GM18861 (cell line): ENCODE results near the gene MITF.

Source experiments
- ATAC-seq: cut with Tn5 transposase; IDR thresholded peaks from one replicate; pipeline ENCODE4 v1.9.1; 2021; ENCODE audit not compliant: unreplicated experiment

MITF gene, protein sequence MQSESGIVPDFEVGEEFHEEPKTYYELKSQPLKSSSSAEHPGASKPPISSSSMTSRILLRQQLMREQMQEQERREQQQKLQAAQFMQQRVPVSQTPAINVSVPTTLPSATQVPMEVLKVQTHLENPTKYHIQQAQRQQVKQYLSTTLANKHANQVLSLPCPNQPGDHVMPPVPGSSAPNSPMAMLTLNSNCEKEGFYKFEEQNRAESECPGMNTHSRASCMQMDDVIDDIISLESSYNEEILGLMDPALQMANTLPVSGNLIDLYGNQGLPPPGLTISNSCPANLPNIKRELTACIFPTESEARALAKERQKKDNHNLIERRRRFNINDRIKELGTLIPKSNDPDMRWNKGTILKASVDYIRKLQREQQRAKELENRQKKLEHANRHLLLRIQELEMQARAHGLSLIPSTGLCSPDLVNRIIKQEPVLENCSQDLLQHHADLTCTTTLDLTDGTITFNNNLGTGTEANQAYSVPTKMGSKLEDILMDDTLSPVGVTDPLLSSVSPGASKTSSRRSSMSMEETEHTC

DNA sequence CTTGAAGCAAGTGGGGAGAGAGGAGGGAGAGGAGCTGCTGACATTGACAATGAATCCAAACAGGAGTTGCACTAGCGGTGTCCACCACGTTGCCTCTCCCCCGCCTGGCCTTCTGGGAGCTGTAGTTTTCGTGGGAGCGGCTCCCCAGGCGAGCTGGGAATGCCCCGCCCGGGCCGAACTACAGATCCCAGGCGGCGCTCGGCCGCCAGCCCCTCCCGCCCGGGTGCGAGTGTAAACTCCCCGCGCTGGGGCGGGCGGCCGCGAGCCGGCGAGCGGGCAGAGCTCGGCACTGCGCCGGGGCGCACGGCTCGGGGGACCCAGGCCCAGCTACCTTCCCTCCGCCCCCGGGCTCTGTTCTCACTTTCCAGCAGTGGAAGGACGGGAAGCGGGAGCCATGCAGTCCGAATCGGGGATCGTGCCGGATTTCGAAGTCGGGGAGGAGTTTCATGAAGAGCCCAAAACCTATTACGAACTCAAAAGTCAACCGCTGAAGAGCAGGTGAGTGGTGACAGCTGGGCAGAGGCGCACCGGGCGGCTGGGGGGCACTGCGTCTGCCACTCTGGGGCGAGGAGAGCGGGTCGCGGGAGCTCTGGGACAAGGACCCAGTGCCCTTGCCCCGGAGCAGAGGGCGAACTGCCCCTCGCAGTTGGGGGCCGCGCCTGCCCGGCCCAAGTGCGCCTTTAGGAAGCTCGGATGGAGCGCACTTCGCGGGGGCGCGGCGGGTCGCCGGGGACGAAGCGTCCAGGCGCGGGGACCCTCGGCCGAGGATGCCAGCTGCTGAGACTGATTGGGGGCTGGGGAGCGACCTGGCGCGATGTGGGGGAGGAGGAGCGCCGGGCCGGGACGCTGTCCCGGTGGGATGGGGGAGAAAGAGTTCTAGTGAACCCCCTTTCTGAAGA is at the start of gene MITF:
Gene MITF (plus strand): TSS at position 261 of the 899 bp plus-strand sequence. CDS start 134 bp downstream, at position 395.
- peak; percentile 98 for ATAC-seq

DNA sequence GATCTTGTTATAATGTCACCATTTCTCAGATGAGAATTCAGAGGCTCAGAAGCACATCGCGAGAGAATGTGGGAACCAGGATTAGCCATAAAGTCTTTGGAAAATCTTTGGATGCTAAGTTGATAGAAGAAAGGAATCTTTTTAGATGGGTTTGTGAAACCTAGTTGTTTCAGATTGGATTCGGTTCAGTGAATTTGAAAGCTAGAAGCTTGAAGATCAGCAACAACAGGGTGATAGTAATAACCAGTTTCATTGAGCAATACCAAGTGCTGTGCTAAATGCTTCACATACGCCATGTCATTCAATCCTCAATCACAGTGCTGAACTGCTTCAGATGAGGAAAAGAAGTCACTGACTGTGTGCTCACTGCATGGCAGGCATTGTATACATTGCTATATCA is 47.4 kb upstream of the MITF start:
- ATAC-seq, result no peak

DNA sequence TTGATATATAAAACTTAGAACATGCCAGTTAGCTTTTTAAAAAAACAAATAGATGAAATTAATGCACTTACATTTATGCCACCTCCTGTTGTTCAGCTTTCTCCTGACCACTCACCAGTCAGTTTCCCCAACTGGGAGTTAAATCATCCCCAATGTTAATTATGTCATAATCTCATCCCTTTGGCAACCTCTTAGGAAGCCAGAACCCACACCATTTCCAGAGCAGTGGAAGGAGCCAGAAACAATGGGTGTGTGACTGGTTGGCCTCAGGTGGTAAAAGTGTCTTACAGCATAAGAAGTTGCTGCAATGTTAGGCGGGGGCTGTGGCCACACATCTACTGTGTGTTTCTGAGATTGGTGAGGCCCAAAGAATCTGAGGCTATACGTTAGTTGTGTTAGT is 46.5 kb upstream of the MITF start:
- ATAC-seq, result no peak

DNA sequence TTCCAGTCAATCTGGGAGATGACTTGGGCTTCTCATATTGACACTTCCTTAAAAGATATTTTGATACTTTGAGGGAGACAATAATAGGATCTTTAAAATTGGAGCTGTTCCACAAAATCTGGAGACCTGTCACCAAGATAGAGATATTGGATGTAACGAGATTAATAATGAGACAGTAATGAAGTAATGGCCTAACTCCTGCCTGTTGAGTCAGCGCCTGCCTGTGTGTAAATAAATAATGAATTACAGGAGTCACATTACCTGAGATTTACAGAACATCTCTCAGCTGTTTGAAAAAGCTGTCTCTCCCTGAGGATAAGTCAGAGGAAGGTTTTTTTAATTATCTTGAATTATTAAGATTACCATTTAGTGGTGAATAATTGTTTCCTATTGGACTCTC is 43.8 kb upstream of the MITF start:
- ATAC-seq, result no peak

DNA sequence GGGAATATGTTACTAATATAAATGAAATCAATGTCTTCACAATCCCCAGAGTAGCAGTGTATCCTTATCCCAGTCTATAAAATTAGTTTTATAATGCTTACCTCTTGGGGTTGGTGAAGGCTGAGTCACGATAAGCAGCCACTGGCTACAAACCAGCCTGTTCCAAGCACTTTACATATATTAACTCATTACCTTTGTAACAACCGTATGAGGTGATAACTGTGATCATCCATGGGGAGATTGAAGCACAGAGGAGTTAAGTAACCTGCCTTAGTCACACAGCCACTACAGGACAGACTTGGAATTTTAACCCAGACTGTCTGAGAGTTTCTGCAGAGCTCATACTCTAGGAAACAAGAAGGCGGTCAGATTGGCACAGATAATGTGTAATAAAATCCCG is 43.3 kb upstream of the MITF start:
- no peak for ATAC-seq

DNA sequence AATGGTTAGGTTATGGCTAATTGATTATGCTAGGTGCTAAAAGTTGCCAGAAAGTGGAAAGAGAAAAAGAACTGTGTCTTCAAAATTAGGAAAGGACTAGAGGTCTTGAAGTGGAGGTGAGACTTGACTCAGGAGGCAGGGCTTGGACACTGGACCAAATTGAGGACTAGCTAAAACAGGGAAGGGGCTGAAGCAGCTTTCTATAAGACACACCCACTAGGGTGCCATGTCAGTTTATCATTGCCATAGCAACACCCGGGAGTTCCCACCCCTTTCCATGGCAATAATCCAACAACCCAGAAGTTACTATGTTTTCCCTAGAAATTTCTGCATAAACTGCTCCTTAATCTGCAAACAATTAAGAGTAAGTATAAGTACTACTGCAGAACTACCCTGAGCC is 42.9 kb upstream of the MITF start:
- ATAC-seq, result no peak

DNA sequence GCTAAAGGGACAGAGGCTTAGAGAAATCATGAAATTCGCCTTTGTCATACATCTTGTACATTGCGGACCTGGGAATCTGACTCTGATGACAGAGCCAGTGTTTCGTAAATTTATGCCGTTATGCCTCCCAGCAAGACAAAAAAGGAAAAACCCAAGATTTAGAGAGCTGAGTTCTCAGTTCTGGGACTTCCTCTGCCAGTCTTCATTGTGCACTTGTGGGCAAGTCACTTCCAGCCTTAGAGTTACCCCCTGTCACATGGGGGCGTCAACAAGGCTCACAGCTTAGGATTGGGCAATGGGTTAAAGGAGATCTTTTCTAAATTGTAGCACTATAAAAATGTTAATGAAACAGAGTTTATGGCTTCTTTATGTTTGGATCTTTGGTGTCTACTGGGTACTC is 41.9 kb upstream of the MITF start:
- ATAC-seq, result no peak

DNA sequence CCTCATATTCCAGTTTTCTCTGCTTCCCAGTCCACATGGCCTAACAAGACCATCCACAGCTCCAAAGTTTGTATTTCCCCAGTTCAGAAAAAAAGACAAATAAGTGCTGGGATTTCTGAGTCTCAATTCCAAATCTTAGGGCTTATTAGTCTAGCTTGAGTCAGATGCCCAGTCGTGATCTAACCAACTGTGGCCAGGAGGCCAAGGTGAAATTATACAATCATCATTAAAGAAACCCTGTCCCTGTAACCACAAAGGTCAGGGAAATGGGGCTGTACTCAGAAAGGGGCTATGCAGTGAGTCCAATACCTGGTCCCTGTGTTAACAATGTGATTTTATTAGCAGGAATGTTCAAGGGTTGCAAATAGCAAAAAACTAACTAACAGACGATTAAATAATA is 40.5 kb upstream of the MITF start:
- ATAC-seq, result no peak

DNA sequence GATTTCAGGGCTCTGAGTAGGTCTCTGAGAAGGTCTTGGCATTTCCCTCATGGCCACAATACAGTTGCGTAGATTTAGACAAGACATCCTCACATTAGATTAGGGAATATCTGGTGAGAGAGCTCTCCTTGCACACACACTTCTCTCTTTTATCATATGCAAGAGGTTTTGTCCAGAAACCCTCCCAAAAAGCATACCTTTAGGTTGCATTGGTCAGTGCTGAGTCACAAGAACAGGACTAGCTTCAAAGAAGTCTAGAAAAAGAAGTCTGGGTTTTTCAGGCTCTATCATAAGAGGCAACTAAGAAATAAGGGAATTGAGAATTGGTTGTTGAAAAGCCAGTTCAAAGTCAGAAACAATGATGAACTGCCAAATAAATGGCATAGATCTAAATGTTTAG is 40.1 kb upstream of the MITF start:
- ATAC-seq, result no peak

DNA sequence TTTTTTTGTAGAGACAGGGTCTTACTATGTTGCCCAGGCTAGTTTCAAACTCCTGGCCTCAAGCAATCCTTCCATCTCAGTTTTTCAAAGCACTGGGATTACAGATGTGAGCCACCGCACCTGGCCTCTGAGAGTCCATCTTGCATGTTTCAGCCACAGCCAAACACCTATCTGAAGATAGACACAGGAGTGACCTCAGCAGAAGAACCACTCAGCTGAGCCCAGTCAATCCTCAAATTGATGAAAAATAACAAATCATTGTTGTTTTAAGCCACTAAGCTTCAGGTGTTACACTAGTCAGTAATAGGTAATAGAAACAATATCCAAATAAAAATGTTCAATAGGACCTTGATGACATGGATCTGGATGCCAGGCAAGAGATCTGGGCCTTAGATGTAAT is 38.3 kb upstream of the MITF start:
- no peak for ATAC-seq

DNA sequence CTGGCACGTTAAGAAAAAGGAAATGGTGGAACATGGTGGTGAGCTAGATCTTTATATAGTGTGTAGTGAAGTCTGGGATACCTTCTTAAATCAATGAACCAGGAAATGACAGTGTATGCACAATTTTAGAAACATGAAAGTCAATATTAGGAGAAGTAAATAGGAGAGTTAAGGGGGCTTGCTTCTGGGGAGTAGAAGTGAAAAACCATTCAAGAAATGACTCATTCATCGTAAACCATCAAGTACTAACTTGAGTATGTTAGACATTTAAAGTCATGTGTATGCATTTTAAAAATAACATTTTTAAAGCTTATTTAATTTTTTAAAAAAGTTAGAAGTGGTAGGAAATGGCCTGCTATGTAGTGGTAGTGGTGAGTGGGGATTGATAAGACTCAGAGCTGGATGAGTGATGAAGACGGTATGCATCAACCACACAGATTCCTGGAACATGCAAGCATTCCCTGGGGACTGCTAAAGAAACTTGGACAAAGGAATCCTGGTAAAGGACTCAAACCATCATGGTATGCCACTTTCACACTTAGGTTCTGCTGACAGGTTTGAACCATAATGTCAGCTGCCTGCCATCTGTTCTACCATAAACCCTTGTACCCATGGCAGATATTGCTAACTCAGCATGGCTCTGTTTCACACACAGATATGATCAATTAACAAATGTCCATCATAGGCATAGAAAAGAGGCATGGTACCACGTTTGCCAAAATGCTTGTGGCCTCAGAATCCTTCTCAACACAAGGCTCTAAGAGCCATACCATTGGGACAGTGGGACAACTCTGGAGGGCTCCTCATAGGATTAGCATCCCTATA is 28.9 kb upstream of the MITF start:
- peak; percentile 62 for ATAC-seq

DNA sequence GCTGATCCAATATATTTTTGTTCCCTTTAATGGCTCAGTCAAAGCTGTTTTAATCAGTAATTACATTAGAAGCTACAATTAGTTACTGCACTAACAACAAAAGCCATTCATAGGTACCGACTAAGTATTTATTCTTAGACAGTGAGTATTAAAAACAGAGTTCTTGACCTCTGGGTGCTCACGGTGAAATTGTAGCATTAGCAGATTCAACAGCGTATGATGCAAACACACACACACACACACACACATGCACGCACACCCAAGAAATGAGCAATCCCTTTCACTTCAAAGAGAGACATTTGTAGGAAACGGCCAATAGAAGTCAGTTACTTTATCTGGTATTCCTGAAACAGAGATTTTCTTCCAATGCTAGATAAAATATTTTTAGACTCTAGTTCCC is 27.0 kb upstream of the MITF start:
- ATAC-seq, result no peak

DNA sequence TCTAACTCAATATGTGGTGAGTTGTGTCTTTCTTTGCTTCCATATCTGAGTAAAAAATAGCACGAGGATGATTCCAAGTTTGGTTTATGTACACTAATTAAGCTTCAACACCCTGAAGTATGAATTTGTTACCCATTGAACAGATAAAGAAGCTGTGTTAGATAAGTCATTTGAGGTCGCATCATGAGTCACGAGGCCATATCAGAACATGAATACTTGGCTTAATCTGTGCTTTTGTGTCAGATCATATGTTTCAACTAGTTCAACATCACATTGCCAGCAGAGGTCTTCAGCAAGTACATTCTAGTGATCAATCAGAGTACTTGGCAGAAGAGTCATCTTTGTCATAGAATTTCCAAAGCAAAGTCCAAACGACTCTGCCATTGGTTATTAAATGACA is 26.3 kb upstream of the MITF start:
- ATAC-seq, result no peak

DNA sequence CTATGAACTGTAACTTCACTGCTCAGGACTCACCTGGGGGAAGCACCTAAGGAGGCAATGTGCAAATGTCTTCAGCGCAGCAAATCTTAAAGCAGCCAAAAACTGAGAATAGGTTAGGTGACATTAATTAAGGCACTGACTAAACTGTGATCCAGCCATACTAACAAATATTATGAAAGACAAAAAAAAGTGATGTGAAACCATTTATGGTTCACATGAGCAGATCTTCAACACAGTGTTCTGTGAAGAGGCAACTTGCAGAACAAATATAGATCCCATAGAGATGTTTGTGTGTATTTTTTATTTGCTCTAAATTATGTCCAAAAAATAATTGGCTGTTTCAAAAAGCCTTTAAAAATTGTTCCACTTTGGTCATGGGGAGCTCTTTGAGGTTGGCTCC is 24.1 kb upstream of the MITF start:
- peak; percentile 55 for ATAC-seq

DNA sequence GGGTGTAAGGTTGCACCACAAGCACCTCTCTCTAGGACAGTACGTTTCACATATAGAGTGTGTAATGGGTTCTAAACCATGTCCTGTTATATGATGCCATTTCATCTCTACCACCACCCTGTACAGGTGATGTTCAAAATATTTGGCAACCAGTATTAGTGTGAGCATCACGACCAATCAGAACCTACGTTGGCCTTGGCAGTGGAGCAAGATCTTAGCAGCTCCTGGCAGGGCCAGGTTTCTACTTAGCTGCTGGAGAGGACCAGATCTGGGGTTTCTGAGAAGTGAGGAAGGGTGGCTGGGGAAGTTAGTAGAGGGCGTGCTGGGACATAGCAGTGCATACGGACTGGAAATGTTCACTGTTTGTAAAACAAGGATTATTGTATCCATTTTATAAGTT is 23.1 kb upstream of the MITF start:
- ATAC-seq, result no peak

DNA sequence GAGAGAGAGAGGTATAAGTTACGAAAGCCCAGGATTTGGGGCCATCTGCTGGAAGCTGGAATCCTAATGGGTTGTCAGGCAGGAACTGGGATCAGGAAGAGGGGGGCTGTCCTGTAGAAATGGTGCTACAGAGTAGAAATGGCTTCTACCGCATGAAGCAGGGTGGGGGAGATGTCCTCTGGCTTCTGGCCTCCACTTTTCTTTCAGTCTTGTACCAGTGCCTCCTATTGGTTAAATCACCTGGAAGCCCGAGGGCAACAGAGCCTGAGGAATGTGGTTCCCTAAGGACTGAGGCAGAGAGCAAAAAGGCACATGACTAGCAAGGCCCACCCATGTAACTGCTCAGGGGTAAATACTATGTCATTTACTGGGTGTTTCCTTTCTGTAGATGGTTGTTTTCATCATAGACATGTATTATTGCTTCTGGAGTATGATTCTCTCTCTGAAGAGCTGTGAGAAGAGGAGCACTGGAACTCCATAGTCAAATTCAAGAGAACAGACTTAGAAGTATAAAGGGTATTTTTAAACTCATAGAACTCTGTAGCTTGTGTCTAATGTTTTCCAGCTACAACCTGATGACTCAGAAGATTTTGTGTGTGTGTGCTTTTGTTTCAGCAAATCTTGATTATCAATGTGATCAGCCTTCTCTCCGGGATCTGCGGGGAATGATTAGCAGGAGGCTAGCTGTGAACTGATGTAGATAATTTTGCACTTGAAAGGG is 20.2 kb upstream of the MITF start:
- no peak for ATAC-seq

DNA sequence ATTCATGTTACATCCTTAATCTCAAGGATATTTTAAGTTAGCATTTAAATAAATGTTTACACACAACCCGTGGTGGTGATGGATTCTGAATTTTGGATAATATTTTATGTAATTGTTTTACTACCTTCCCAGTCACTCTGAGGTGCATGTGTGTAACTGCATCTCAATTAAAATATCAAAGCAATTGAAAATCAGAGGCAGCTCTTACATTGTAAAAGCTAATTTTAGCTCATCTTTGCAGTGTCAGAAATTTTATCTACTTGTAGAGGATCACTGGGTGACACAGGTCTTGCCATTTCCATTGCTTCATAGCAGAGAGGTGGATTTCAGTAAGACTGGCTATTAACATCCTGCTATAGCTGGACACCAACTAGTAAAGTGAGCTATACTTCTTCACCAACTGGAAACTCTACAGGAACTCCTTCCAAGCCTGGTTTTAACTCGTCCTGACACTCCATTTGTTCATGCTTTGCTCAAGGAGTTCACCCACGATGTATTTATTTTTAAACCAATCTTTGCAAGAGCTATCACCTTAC is 19.6 kb upstream of the MITF start:
- ATAC-seq, result no peak

DNA sequence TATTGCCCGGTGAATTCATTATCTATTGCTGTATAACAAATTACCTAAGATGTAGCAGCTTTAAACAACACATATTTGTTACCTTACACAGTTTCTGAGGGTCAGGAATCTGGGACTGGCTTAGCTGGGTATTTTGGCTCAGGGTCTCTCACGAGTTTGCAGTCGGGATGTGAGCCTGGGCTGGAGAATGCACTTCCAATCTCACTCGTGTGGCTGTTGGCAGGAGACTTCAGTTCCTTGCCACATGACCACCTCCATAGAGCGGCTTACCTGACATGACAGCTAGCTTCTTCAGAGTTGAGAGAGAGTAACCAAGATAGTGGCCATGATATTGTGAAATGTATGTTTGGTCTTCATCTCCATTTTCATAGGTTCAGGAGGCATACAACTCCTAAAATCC is 18.4 kb upstream of the MITF start:
- ATAC-seq, result no peak

DNA sequence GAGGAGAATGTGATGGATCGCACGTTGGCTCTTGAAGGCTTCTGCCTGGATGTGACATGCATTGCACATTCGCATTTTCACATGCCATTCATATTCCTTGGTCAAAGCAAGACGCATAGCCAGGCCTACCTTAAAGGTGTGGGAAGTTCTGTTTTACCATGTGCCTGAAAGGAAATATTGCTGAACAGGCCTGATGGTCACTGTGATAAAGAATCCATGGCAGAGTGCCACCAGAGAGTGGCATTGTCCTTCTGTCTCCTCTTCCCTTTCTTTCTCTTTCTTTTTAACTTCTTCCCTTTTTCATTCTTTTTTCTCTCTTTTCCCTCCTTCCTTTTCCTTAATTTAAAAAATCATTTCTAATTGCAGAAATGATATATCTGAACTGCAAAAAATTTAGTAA is 15.9 kb upstream of the MITF start:
- no peak for ATAC-seq

DNA sequence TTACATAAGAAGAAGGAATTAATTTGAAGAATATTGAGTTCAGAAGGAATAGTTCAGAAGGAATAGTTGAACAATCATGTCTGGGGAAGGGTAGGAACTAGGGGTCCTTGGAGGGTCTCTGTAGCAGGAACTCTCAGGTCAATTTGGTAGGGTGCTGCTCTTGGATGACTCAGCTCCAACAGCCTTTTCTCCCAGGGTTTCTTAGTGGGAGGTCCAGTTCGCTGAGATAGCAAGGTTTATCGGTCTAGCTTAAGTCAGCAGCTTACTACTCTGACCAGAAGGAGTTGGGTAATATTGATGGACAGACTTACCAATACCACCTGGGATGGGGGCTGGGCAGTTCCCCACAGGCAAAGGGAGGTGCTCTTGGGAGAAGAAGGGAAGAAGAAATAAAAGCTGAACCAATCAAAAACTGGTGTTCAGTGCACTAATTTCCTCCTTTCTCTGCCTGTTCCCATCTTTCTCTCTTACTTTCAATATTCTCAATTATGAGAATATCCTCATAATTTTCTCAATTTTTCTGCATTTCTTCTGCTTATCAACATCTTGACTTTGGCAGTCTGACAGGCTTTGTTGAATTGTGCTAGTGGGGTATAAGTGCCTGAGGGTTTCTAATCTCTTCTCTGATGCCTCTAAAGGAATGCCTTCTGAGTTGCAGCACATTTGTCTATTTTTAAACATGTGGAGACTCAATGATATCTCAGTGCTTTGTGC is 14.4 kb upstream of the MITF start:
- no peak for ATAC-seq
